GM19240 (cell line): ENCODE data around the gene IMMP2L.

Source experiments
- DNase-seq: peaks from one replicate; pipeline ENCODE4 v3.0.0; 2011; ENCODE audit warnings: low spot score; ENCODE audit not compliant: insufficient read length

The IMMP2L gene

DNA sequence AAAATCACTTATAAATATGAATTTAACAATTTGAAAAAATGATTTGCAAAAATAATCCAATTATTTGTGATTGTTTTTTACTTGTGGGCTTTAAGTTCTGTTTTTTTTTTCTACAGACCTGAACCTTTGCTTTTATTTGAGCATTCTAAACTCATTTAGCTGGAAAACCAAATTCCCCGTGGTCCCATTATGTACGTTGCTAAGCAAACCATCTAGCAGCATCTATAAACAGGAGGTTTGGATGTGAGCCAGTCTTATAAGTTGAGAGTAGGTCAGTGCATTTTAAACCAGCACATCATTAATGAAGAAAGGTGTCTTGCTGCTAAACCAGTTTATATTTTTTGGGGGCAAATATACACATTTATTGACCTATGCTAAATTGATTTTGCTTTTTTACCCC lies 394.1 kb downstream of the IMMP2L start:
- no peak for DNase-seq

DNA sequence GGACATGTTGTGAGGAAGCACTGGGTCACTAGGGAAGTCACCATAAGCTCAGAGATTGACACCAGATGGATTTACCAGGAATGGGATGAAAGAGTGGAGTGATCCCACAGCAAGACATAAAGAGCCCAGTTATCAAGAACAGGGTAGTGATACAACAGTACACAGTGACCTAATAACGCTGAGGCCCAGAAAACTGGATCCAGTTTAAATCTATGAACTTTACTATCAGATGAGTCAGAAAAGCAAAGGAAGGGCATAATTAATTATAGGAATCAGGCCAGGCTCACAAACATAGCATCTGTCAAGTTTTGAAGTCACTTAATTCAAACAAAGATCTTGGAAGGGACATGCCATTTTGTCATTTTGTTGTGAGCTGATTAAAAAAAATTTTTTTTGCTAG lies 397.9 kb downstream of the IMMP2L start:
- DNase-seq: no peak

DNA sequence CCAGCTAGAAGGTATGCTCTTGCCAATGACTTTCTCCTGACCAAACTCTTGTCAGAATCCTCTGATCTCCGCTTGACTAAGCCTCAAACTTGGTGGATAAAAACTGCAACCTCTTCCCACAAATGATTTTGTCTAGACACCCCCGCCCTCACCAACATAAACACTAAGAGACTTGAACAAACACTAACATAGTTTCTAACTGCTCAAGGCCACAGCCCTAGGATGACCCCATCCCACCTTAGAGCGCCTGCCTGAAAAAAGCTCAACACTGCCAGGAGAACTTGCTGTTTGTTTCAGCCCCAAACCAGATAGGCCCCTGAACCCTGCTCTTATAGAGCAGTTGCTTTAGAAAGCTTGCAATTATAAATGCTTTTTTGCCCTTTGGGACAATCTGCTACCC lies 399.6 kb downstream of the IMMP2L start:
- DNase-seq: no peak

DNA sequence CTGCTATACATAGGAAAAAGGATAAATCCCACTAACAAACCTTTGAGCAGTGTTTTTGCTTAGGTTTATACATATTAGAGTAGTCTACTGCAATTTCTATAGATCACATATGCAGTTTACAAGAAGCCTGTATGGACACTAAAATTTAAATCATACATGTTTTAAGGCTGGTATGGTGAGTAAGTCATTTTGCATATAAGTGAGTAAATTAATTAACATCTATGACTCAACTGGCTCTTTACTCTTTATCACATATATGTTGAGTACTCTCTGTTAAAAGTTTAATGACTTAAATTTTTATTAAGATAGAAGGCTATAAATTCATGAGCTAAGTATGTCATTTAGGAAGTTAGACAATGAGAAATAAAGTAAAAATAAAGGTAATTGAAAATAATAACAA lies 402.0 kb downstream of the IMMP2L start:
- DNase-seq: no peak

DNA sequence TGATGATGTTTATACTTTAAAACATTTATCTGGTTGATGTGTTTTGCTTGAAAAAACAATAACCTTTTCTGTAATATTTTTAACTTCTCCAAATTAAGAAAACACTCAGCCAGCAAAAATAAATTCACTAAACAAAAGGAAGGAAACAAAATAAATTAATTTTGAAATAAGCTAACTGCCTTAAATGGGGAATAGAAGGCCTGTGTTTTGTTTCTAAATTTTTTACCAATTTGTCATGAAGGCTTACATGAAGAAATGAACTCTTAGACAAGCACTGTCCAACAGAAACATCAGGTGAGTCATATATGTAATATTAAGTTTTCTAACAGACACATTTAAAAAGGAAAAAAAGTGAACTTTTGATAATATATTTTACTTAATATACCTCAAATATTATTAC lies 402.9 kb downstream of the IMMP2L start:
- no peak for DNase-seq

DNA sequence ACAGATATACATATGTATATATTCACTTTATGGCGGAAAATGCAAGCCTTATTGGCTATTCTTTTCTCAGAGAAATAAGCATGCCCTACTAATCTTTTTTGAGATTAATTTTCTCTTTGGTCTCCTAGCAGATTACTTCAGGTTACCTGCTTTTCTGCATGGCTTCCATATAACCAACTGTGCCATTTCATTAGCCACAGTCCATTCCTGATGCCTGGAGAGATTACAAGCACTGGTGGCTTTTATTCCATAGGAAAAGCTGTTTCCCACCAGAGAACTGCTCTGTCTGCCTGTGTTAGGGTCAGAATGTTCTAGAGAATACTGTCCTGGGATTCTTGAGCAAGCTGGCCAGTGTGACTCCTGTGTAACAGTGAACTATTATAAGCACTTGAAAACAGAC lies 411.6 kb downstream of the IMMP2L start:
- no peak for DNase-seq

DNA sequence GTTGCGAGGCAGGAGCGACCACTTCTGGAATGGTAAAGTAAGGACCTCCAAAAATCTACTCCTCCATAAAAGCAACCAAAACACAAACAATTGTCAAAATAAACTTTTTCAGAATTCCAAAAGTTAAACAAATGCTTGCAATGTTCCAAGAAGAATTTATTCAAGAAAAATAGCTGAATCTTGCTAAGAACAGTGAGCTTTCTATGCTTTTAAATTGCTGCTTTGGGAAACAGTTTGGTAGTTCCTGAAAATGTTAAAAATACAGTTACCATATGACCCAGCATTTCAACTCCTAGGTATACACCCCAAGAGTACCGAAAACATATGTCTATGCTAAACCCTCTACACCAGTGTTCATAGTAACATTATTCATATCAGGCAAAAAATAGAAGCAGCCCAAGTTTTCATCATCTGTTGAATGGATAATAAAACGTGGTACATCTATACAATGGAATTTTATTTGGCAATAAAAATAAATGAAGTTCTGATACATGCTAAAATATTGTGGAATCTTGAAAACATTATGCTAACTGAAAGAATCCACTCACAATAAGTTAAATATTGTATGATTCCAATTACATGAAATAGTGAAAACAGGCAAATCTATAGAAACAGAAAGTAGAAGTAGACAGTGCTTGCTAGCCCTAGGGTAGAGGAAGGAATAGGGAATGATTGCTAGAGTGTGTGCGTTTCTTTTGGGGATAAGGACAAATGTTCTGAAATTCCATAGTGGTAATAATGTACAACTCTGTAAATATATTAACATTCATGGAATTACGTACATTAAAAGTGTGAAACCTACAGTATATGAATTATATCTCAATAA lies 414.4 kb downstream of the IMMP2L start:
- DNase-seq: no peak

DNA sequence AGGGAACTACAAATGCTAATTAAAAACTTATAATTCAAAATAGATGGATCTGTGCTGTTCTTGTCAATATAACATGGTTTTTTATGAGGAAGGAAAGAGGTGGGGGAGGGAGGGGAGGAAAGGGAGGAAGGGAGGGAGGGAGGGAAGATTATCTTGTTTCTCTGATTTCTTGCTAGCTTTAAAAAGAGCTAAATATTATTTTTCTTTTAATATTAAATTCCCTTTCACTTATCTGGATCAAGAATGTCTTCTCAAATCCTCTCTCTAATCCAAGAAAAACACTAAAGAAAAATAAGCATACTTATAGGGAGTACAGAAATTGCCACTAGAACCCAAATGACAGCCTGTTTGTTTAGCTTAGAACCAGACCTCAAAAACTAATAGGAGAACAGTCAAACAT lies 416.2 kb downstream of the IMMP2L start:
- DNase-seq: no peak

DNA sequence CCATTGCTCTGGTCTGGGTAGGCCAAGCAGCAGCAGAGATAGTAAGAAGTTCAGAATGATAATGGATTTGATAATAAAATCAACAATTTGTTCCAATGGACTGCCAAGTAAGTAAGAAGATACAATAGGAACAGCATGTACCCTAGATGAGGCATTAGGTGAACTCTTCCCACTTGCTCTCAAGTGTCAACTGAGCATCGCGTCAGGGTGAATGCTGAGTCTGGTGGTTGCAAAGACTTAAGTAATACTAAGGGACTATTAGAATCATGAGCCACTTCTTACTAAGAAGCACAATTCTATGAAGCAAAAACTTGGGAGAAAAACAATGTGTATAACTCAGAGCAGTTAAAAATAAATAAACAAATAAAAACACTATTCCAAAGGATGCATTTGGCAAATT lies 416.8 kb downstream of the IMMP2L start:
- no peak for DNase-seq

DNA sequence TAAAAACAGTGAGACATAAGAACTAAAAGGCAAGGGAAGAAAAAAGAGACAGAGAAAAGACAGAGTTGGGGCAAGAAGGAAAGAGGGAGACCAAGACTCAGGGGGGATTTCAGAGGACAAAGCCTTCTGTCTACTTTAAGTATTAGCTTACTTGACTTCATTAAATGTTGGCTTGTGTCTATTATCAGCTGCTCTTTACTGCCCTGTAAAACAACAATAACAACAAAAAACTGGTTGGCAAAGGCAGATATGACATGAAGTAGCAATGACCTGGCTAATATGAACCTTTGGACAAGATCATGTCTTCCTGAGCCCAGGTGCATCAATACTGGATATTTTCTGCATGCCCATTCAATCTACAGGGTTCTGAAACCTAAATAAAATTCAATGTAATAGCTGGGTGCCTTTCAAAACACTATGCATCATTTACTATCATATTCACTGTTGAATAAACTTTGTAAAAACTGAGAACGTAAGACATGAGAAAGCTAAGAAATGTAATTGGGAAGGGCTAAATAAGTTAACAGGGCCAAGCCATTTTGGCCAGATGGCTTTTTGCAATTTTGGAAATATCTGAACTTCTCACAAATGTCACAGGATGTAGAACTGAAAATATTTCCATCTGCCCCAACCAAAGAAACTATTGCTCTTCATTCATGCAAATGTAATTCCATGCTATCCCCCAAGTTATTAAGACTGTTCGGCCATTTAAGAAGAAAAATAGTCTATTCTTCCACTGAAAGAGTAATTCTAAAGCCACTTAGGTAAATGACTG lies 422.0 kb downstream of the IMMP2L start:
- DNase-seq: no peak

DNA sequence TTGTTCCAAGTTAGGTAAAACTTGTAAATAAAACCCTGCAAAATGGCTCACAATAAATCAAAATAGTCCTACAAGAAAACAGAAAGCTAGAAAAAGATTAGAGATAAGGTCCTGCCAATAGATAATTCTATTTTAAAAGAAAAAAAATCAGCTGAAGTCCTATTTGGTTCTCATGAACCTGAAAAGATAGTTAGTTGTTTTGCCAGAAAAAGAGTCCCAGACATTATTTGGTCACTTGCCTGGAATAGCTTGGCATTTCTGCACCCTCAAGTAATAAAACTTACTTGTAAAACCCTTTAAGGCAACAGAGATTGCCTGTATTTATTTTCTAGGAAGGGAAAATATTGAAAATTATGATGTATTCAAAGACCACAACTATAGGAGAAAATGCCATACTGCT lies 423.7 kb downstream of the IMMP2L start:
- no peak for DNase-seq

DNA sequence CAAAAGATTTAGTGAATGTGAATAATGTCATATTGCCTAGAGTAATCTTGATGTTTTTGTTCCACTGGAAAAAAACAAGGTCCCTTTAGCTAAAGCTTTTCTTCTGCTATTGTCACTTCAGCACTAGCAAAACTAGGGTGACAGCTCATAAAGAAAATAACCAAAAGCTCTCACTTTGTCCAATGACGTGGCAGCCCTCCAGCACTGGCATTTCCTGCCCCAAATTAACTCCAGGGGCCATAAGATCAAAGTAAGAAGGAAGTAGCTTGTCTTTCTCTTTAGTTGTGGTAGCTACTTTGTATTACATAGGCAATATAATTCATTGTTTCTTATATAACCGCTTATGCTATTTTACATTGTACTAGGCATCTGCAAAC lies 424.1 kb downstream of the IMMP2L start:
- DNase-seq: no peak

DNA sequence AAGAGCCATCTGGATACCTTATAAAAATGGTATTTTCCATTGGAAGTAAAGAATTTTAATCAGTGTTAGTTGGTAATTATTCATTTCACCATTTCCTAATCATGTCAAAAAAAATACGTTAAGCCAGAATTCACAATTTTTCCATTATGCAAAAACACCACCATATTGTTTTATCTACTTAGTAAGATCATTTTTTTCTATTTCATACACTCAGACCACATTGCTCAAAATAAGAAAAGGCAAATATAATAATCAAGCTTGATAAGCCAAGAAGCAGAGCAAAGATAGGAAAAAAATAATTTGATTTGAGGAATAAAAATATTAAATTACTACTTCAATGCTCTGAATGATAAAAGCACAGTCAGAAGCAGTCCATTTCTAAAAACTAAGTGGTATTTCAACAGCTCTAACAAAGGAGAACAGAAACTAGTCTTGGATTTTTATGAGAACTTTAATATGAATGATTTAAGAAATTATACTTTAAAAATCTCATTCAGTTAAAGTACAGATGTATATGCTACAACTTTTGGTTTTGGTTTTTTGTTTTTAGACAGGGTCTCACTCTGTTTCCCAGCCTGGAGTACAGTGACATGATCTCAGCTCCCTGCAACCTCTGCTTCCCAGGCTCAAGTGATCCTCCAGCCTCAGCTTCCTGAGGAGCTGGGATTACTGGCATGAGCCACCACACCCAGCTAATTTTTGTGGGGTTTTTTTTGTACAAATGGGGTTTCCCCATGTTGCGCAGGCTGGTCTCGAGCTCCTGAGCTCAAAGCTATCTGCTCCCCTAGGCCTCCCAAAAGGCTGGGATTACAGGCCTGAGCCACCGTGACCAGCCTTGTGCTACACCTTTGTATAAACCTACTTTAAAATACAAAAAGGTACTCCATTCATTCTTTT lies 424.7 kb downstream of the IMMP2L start:
- DNase-seq: no peak

DNA sequence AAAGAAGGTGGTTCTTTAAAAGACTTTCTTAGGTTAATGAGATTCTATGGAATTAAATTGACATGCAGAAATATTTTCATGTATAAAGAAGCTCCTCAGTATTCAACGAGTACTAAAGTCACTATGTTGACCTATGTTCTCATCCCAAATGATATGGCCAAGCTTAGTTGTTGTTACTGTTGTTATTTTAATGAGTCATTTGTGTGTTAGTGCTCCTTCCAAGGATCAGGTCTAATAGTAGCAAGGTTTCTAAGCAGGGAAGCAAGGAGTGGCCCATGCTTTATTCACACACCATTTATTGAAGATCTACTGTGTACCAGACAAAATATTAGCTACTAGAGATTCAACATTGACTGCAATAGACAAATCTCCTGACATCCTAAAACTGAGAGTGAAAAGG lies 429.5 kb downstream of the IMMP2L start:
- no peak for DNase-seq

DNA sequence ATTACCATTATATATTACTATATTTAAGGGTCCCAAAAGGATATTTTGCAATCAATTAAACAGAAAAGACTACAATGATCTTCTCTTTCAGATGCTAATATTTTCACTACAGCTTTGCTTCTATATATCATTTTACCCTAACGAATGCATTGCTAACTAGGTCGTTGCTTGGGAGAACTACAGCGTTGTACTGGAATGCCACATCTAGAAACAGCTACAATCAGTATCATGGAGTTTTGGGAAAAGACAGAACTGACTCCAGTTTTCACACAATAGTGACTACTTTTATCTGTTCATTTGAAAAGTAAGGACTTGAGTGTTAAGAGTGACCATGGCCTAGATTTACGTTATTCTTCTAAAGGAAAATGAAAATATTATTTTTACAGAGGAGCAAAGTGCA lies 432.9 kb downstream of the IMMP2L start:
- no peak for DNase-seq

DNA sequence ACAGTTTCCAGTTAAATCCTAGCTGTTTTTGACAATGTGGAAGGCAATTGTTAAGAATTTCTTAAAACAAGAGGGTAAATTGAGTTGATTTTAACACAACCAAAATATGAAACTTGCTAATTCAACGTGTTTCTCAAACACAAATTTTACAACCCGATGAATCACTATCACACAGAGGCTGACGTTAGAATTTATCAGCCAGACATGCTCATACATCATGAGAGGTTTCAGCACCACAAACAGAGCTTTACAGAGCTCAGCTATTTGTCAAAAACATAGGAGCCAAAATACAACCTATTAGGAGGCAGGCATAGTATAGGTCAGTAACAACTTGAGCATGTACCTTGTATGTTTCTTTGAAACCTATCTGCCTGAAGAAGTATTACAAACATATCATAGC lies 435.3 kb downstream of the IMMP2L start:
- DNase-seq: no peak

DNA sequence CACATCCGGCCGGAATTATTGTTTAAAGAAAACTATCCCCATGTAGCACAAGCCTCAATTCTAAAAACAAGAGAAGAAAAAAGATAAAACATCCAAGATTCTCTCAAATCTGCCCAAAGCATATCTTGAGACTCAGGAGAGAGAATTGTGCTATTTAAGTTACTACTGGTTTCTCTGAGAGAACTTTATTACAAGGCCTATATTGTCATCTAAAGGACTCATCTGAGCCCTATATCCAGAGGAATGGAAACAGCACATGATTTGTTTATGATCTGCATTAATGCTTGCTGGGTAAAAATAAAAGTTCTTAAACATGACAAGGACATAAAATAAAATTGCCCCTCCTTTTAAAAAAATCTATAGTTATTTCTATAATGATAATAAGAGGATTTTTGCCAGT lies 446.3 kb downstream of the IMMP2L start:
- no peak for DNase-seq

DNA sequence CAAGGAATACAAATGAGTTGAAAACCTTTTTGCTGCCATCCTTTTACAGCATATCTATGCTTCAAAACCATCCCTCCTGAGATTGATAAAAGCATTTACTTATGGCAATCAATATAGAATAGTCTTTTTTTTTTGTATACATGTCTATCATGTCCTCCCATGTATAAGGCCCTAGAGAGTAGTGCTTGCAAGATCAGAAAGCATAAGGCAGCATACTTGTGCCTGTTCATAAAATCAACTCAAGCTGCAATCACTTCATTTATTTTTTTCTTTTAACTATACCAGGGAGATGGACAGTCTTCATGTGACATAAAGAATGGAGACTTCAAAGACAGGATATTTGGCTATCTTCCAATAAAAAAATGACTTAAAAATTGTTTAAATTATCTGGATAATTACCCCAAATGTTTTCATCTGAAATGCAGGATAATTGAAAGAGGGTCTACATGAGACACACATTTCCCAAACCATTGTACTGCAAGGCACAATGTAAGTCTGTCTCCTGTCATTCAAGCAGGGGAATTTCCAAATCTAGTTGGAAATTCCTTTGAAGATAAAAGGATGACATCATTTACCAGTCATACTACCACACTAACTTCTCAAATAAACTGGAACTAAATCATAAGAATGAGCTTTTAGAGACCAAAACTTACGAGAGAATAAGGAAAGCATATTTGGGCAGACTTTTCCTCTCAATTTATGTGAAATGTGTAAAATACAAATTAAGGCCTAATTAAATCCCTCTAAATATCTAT lies 448.9 kb downstream of the IMMP2L start:
- no peak for DNase-seq

DNA sequence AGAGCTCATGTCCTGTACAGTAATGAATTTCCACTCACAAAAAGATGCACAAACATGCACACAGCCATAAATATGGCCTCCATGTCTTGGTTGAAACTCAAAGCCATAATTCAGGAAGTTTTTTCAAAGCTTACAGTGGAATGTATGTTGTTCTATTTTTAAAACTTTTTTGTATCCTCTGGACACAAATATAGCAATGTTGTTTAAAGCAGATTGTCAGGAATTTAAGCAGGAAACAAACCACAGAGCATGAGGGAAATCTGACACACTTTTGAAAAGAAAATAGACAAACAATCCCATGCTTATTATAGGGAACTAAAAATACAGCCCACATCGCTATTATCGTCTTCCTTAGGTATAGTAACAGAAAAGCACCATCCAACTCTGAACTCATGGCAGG lies 449.9 kb downstream of the IMMP2L start:
- DNase-seq: no peak

DNA sequence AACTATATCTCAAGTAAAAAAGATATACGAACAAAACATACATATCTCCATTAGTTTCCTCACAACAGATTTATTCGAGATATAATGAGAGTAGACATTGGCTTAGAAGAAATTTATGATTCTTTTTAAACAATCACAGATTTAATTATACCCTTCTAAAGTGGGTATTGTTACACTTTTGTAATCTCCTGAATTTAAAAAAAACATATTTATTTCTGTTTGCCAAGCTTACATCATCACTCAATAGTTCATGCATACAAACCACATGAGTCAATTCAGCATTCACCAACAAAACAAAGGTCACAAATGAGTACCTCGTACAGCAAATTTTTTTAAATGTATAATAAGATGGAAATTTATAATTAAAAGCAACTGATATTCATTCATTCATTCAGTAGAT lies 453.8 kb downstream of the IMMP2L start:
- DNase-seq: no peak

DNA sequence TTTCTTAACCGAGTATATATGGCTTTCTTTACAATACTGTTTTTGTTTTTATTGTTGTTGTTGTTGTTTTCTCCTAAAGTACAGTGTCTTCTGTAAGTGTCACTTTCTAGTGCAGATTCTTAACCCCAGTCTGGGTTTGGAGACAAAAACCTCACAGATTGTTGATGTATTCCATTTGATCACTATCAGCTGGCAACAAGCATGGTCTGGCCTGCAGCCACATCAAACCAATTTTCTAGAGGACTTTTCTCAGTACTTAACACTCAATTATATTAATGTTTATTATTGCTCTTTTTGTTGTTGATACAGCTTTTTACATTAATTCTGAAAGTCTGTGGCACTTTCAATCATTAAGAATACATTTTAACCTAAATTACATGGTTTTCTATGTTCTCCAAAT lies 454.3 kb downstream of the IMMP2L start:
- no peak for DNase-seq
